ENCODE measurements around the gene SIX3. TPM values are rescaled to one million over a fixed set of nuclear protein-coding genes. Genes with fewer than 3 reads are reported as not detected.

The SIX3 gene
- total RNA-seq, result 1.2 TPM

GRCh38 chr2:44941551-44942234 lies at the start of gene SIX3:
TSS of gene SIX3 (plus strand) at chr2:44941702. CDS start at chr2:44942105, 403 bp downstream.
- DNase-seq (ENCODE audit: low spot score in 2 of 2) (peak; percentile 43 to 59), FAIRE-seq (no peak)

DNA sequence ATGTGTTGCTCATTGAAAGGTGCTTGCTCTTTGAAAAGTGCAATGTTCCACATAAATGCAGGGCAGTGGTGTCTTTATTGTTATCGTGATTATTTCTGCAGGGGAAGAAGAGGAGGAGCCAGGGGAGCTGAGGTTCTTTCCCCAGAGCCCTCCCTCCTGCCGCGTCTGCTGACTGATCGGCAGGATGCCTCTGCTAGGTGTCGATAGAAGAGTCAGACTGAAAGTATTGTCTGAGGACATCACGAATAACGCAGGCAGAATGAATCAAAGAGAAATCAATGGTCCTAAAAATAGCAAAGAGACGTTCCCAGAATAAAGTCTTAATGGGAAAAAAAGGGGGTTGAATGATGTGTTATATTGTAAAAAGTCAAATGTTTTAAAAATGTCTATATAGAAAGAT lies 47.4 kb upstream of the SIX3 start:
- no peak for FAIRE-seq

DNA sequence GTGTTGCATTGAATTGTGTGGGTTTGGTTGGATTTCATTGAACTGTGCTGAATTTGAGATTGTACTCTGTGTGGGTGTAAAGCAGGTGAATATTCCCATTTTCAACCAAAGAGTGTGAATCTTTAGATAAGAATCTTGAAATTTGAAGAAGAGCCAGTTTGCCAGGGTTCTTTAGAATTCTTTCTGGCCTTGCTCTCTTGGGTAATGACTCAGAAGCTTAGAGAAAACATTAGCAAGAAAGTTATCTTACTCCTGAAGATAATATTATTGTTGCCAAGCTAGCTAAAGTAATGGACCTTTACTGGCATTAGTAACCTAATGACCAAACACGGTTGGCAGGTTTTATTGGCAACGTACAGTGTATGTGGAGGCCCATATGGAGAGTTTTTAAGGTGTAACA lies 46.4 kb upstream of the SIX3 start:
- DNase-seq (ENCODE audit: low spot score in 2 of 2) (no peak), FAIRE-seq (no peak)

More for the DNA sequence above, 47.4 kb upstream of the SIX3 start:
- DNase-seq (ENCODE audit: low spot score in 2 of 2), result no peak

- no peak for DNase-seq (ENCODE audit: low spot score in 2 of 2)
- FAIRE-seq, result no peak
These were observed 44.1 kb upstream of the SIX3 start for GRCh38 chr2:44897406-44897805.

GRCh38 chr2:44902217-44903137 lies 39.0 kb upstream of the SIX3 start:
- FAIRE-seq (no peak), DNase-seq (ENCODE audit: low spot score in 2 of 2) (no peak)

GRCh38 chr2:44904578-44904977 lies 36.9 kb upstream of the SIX3 start:
- DNase-seq (ENCODE audit: low spot score in 2 of 2) (no peak), FAIRE-seq (no peak)

DNA sequence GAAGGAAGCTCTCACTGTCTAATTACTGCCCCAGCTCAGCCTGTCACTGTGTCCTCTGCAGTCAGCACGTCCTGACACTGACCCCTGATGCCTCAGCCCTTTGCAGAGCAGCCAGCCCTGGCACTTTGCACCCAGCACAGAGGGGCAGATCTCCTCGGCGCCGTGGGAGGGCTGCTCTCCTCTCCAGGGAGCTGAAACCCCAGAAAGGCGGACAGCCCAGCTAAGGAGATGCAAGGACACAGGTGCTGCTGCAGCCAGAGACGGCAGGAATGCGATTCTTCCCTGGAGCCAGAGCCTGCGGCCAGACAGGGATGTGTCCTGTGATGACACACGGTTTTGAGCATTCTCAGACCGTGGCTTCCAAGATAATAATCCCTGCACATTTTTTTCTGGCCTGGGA lies 34.5 kb upstream of the SIX3 start:
- no peak for FAIRE-seq
- DNase-seq (ENCODE audit: low spot score in 2 of 2), result no peak

DNA sequence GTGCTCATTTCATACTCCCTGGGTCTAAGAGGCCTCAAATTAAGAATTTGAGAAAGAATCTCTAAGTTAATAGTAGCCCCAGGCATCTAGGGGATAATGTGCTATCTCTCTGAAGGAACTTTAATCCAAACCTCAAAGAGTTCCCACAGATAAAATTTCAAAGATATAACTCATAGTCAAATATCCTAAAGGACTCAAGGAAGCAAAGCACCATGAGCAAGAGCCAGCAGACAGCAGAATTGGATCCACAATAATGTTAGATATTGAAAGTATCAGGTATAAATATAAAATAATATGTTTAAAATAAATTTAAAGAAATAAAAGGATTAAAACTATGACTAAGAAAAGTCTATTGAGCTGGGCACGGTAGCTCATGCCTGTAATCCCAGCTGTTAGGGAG lies 31.7 kb upstream of the SIX3 start:
- FAIRE-seq, result no peak
- no peak for DNase-seq (ENCODE audit: low spot score in 2 of 2)

DNA sequence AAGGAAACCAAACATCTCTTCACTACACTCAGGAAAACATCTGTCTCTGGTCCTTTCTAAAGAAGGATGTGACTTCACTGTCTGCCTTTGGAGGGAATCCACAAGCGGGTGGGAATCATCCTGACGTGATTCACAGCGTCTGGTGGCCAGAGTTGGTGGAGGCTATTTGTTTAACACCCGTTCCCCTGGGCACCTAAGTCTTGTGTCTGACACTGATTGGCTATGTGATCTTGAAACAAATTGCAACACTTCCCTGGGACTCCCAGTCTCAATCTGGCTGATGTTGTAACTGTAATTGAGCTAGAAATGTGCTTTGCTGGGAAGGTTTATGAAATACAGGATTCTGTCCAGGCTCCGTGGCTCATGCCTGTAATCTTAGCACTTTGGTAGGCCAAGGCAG lies 28.8 kb upstream of the SIX3 start:
- DNase-seq (ENCODE audit: low spot score in 2 of 2) (no peak), FAIRE-seq (no peak)

DNA sequence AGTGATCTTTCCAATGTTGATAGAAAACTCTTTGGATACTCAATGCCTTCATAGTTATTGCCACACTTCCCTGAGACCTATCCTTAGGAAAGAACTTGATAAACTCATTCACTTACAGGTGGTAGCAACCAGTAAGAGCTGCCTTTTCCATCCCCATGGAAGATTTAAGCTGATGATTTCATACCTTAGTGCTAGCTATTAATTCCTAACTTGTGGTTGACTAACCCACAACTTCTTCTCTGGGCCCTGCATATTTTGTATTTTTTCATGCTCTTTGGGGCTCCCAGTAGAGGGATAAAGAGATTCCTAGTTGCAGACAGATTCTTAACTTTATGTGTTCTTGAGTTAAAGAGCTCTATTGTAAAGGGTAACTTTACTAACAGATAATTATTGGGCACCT lies 25.2 kb upstream of the SIX3 start:
- FAIRE-seq (no peak), DNase-seq (ENCODE audit: low spot score in 2 of 2) (no peak)

- FAIRE-seq, result no peak
- DNase-seq (ENCODE audit: low spot score in 2 of 2), result no peak
These were observed 23.3 kb upstream of the SIX3 start for GRCh38 chr2:44918095-44918775.

- no peak for DNase-seq (ENCODE audit: low spot score in 2 of 2)
- no peak for FAIRE-seq
These were observed 20.8 kb upstream of the SIX3 start for GRCh38 chr2:44920751-44921150.

DNA sequence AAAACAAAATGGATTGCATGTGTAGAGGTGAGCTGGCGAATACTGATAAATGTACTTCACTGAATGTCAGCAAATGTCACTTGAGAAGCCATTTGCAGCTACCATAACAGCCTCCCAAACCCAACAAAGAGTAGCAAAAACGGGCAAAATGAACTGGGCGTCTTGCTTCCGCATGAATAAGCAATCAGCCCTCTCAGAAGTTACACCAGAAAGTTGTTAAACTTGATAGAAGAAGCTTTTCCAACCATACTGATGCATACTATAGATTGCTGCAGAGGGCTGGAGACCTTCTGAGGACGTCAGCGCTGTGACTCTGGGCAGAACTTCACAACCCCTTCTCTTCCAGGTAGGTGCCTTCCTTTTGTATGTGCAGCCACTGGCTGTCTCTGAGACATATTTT lies 18.7 kb upstream of the SIX3 start:
- FAIRE-seq (no peak), DNase-seq (ENCODE audit: low spot score in 2 of 2) (no peak)

DNA sequence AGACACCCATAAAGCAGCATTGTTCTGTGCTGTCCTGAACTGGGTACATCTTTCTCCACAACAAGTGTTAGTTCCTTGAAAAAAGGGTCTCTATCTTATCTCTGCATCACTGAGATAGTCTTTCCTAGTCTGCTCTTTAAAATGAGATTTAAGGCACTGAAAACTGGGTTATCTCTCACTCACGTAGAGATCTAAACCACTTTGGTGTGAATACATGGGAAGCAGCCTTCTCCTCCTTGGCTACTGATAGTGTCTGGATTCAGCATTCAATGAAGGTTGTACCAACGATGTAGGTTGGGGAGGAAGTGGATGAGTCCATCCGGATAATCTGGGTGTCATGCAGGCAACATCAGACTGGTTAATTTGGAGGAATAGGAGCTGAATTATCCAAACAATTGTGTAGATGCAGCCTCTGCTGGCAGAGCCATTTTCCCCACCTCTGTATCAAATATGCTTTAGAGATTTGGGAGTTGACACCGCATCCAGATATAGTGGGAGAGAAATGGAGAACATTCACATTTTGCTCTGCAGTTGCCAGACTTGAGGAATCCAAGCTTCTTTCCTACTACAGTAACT lies 15.9 kb upstream of the SIX3 start:
- DNase-seq (ENCODE audit: low spot score in 2 of 2), result no peak
- no peak for FAIRE-seq

GRCh38 chr2:44926957-44927356 lies 14.5 kb upstream of the SIX3 start:
- DNase-seq (ENCODE audit: low spot score in 2 of 2) (no peak), FAIRE-seq (no peak)

- DNase-seq (ENCODE audit: low spot score in 2 of 2) (no peak), FAIRE-seq (no peak)
These were observed 13.5 kb upstream of the SIX3 start for GRCh38 chr2:44927985-44928482.

DNA sequence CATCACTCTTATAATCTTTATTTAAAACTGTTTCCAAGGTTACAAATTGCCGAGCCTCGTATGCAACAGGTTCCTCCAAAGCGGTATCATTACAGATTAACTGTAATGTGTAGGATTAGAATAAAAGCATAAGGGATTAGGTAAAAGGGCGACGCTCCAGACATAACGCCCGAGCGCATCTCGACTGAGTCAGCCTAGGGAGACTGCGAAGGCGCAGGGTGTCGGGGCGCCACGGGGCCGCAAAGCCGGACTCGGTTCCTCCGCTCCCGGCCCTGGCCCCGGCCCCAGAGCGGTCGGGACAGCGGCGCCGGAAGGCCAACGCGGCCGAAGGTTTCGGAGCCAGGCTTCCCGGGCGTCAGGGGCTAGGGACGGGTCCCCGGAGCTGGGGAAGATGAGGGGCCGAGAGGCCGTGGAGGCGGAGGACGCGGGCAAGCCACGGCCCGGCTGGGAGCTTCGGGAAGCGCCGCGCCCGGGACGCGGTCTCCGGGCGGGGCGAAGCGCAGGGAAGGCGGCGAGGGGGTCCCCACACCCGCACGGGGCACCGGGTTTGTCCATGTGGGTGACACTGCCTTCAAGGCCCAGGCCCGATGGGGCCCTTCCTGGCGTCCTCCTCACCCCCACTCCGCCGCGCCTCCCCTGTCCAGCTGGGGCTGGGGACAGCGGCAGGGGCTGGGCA lies 12.9 kb upstream of the SIX3 start:
- no peak for FAIRE-seq
- peak in 1 of 2 donors; percentile 21 for DNase-seq (ENCODE audit: low spot score in 2 of 2)

- peak in 1 of 2 donors; percentile 12 for DNase-seq (ENCODE audit: low spot score in 2 of 2)
- FAIRE-seq, result no peak
These were observed 12.3 kb upstream of the SIX3 start for GRCh38 chr2:44929159-44929734.

DNA sequence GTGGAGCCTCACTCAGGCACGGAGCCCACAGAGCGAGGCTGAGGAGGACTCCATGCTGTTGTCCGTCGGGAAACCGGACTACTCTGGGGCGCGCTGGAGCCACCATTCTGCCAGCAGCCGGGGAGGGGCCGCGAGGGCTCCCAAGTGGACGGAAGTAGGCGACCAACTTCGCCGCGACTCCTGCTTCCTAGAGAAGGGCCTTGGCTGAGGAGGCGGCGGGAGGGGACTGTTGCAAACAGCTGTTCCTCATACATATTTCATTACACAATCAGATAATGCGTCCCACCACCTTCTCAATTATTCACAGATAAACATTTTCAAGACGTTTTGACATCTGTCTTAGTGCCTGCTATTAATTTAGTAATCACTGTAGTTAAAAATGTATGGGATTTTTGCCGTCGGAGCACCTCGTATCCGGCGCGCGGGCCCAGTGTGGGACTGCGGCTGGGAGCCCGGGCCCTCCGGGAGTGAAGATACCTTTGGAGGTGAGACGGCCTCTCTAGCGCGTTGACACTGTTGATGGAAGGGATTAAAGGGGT lies 11.7 kb upstream of the SIX3 start:
- no peak for FAIRE-seq
- DNase-seq (ENCODE audit: low spot score in 2 of 2), result peak in 1 of 2 donors; percentile 10

Measured in frontal cortex (tissue), 4 donors.